OCI-LY1 (cell line): ENCODE data around the gene MICAL2.

Source experiments
- H2AFZ ChIP-seq: fragments of 200-600 bp; sonication (generic), shearing (Covaris generic); 2 replicates; pipeline ENCODE4 v1.6.0; 2014; ENCODE audit warnings: antibody characterized with exemption, mild to moderate bottlenecking, low read length
- H3F3A ChIP-seq: fragments of 200-600 bp; sonication (generic), shearing (Covaris generic); 2 replicates; pipeline ENCODE4 v1.6.0; 2014; ENCODE audit warnings: mild to moderate bottlenecking, antibody characterized with exemption, low read length, moderate library complexity; ENCODE audit not compliant: insufficient read depth
- H3K27ac ChIP-seq: fragments of 200-600 bp; sonication (generic); 2 replicates; pipeline ENCODE4 v1.5.1; 2014; ENCODE audit warnings: low read length, mixed run types, mild to moderate bottlenecking, low read depth; ENCODE audit not compliant: poor library complexity, severe bottlenecking
- H3K27me3 ChIP-seq: fragments of 200-600 bp; sonication (generic); 2 replicates; pipeline ENCODE4 v1.6.0; 2014; ENCODE audit warnings: antibody characterized with exemption, mild to moderate bottlenecking, low read length, moderate library complexity; ENCODE audit not compliant: insufficient read depth
- H3K36me3 ChIP-seq: fragments of 200-600 bp; sonication (generic); 2 replicates; pipeline ENCODE4 v1.6.1; 2014; ENCODE audit warnings: mild to moderate bottlenecking, antibody characterized with exemption, low read length, moderate library complexity, mixed read lengths; ENCODE audit not compliant: insufficient read depth
- H3K4me1 ChIP-seq: fragments of 200-600 bp; sonication (generic); 2 replicates; pipeline ENCODE4 v1.5.1; 2014; ENCODE audit warnings: mild to moderate bottlenecking, low read length, moderate library complexity; ENCODE audit not compliant: insufficient read depth, severe bottlenecking
- H3K4me2 ChIP-seq: fragments of 200-600 bp; sonication (generic), shearing (Covaris generic); 2 replicates; pipeline ENCODE4 v1.6.1; 2014; ENCODE audit warnings: low read length
- H3K4me3 ChIP-seq: fragments of 200-600 bp; sonication (generic); 2 replicates; pipeline ENCODE4 v1.5.1; 2014; ENCODE audit warnings: low read length, low read depth, mild to moderate bottlenecking, mixed read lengths; ENCODE audit not compliant: poor library complexity, severe bottlenecking
- H3K79me2 ChIP-seq: fragments of 200-600 bp; shearing (Covaris generic); 2 replicates; pipeline ENCODE4 v1.6.1; 2016; ENCODE audit warnings: mixed run types, low read length, mixed read lengths; ENCODE audit not compliant: insufficient read depth
- H3K9ac ChIP-seq: fragments of 200-600 bp; sonication (generic), shearing (Covaris generic); 2 replicates; pipeline ENCODE4 v1.6.1; 2014; ENCODE audit warnings: mild to moderate bottlenecking, low read length, mixed read lengths
- H3K9me2 ChIP-seq: fragments of 200-600 bp; sonication (generic), shearing (Covaris generic); 2 replicates; pipeline ENCODE4 v1.6.1; 2014; ENCODE audit warnings: low read depth, mild to moderate bottlenecking, low read length, mixed read lengths
- H3K9me3 ChIP-seq: fragments of 200-600 bp; shearing (Covaris generic); 2 replicates; pipeline ENCODE4 v1.6.1; 2014; ENCODE audit warnings: low read length, mixed read lengths
- H4K20me1 ChIP-seq: fragments of 200-600 bp; sonication (generic), shearing (Covaris generic); 2 replicates; pipeline ENCODE4 v1.6.0; 2016; ENCODE audit warnings: mild to moderate bottlenecking, low read length; ENCODE audit not compliant: insufficient read depth
- EZH2 ChIP-seq: fragments of 200-600 bp; sonication (generic), shearing (Covaris generic); IDR thresholded peaks from 2 replicates; pipeline ENCODE4 v1.8.0; 2017; ENCODE audit warnings: borderline replicate concordance, mixed run types, mild to moderate bottlenecking, antibody characterized with exemption, low read length, moderate library complexity, mixed read lengths
- TF ChIP-seq, protein P1 (sequence below): fragments of 200-600 bp; sonication (generic), shearing (Covaris generic); IDR thresholded peaks from 2 replicates; pipeline ENCODE4 v1.5.1; 2017; ENCODE audit warnings: mild to moderate bottlenecking, antibody characterized with exemption, low read length, moderate library complexity, mixed read lengths

Gene MICAL2

DNA sequence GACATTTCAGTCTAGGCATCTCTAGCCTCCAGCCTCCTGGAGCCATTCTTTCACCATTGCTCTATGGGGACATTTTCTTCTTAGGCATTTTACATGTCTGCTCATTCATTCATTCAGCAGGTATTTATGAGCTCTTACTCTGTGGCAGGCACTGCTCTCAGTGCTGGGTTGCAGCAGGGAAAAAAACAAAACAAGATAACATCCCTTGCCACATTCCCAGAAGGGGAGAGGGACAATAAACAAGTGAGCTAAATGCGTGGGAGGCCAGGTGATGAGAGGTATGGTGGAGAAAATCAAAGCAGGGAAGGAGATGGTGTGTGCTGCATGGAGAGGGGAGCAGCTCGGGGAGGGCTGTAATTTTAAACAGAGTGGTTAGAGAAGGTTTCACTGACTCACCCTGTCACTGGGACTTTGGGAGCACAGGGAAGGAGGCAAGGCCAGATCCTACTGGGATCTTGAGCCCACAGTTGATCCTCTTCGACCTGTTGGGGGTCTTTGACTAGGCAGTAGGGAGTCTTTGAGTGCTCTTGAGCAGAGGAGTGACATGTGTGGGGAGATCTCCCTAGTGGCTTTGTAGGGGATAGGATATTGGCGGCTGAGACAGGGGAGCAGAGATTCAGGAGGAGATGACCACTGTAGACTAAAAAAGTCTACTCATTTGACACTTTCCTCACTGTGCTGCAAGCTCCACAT is 17.0 kb downstream of the MICAL2 start:
- no peak overlapping the region for H3K4me2 ChIP-seq
- no peaks in the 10 kb centered on the region for H3K9me3 ChIP-seq
- no peaks in the 10 kb centered on the region for H4K20me1 ChIP-seq
- no peaks in the 10 kb centered on the region for H3K79me2 ChIP-seq
- H3K9ac ChIP-seq: no peak overlapping the region
- no peak overlapping the region for H2AFZ ChIP-seq
- no peaks in the 10 kb centered on the region for H3F3A ChIP-seq
- no peaks in the 10 kb centered on the region for H3K4me1 ChIP-seq
- no peaks in the 10 kb centered on the region for H3K27me3 ChIP-seq
- H3K27ac ChIP-seq: no peak overlapping the region
- TF ChIP-seq, protein P1, sequence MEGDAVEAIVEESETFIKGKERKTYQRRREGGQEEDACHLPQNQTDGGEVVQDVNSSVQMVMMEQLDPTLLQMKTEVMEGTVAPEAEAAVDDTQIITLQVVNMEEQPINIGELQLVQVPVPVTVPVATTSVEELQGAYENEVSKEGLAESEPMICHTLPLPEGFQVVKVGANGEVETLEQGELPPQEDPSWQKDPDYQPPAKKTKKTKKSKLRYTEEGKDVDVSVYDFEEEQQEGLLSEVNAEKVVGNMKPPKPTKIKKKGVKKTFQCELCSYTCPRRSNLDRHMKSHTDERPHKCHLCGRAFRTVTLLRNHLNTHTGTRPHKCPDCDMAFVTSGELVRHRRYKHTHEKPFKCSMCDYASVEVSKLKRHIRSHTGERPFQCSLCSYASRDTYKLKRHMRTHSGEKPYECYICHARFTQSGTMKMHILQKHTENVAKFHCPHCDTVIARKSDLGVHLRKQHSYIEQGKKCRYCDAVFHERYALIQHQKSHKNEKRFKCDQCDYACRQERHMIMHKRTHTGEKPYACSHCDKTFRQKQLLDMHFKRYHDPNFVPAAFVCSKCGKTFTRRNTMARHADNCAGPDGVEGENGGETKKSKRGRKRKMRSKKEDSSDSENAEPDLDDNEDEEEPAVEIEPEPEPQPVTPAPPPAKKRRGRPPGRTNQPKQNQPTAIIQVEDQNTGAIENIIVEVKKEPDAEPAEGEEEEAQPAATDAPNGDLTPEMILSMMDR: no peak
- TF ChIP-seq EZH2: no peak
- no peaks in the 10 kb centered on the region for H3K9me2 ChIP-seq
- H3K36me3 ChIP-seq: no peaks in the 10 kb centered on the region
- no peak overlapping the region for H3K4me3 ChIP-seq

DNA sequence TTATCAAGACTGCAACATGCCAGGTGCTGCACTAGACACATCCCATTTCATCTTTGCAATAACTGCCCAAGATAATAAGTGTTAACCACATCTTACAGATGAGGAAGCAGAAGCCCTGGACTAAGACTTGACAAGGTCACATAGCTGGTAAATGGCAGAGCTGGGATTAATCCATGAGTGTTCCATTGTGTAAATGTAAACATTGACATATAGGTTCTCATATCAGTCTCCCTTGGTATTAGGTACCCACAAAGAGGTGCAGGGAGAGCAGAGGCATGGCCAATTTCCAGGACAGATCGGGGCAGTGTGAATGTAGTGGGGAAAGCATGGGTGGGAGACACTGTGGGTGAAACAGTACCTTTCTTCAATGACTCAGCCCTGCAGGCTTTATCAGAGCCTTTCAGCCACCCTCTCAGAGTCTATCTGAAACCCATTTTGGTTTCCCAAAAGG is 17.9 kb downstream of the MICAL2 start:
- H3K79me2 ChIP-seq: no peaks in the 10 kb centered on the region
- no peaks in the 10 kb centered on the region for H3K4me1 ChIP-seq
- no peaks in the 10 kb centered on the region for H3K36me3 ChIP-seq
- H3K4me2 ChIP-seq: no peak overlapping the region
- no peak overlapping the region for H3K4me3 ChIP-seq
- H2AFZ ChIP-seq: no peak overlapping the region
- TF ChIP-seq, protein P1: no peak
- TF ChIP-seq EZH2: no peak
- H3K27ac ChIP-seq: no peak overlapping the region
- no peak overlapping the region for H3K9ac ChIP-seq
- H3K9me2 ChIP-seq: no peaks in the 10 kb centered on the region
- H3F3A ChIP-seq: no peaks in the 10 kb centered on the region
- no peaks in the 10 kb centered on the region for H3K27me3 ChIP-seq
- H3K9me3 ChIP-seq: no peaks in the 10 kb centered on the region
- no peaks in the 10 kb centered on the region for H4K20me1 ChIP-seq

DNA sequence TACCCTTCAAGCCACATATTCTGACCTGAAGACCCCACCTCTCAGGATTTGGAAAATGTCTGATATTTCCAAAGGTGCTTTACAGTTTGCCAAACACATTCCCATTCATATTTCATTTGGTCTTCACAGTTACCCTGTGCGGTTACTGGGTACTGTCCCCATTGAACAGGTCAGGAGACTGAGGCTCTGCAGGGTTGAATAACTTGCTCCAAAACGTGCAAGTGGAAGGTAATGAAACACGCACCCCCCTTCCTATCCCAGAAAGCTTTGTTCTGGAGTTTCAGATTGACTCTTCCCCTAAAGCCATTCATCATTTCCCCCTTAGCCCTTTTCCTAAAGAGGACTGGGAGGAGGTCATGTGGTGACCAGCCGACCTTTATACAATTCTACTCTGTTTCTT is 18.8 kb downstream of the MICAL2 start:
- Histone ChIP-seq H3K36me3 (no peaks in the 10 kb centered on the region), H4K20me1 (no peaks in the 10 kb centered on the region), H3K79me2 (no peaks in the 10 kb centered on the region), H3K4me3 (no peak overlapping the region), H3K27ac (no peak overlapping the region), H3F3A (no peaks in the 10 kb centered on the region), H3K9ac (no peak overlapping the region), H3K4me2 (no peak overlapping the region), H3K27me3 (no peaks in the 10 kb centered on the region), H3K4me1 (no peaks in the 10 kb centered on the region), H2AFZ (no peak overlapping the region), H3K9me3 (no peaks in the 10 kb centered on the region), H3K9me2 (no peaks in the 10 kb centered on the region)
- no peak for TF ChIP-seq EZH2
